Measurements from ENCODE around the gene ABHD12B. TPM values are rescaled to one million over a fixed set of nuclear protein-coding genes. Genes with fewer than 3 reads are reported as not detected.
"Not testable (repeated sequence)": the region's sequence is repeated elsewhere in the genome, so short reads cannot be mapped to it uniquely, and the experiment has no call there.

The ABHD12B gene
- total and polyA plus RNA-seq, 2 of the 13 experiments (the other 11 are each of a cell fraction or from before 2014, with no cell fraction given) = not detected

GRCh38 chr14:50892255-50892654 lies 20.4 kb downstream of the ABHD12B start (continued):
- TF ChIP-seq SSRP1 (CRISPR knock-in tag; IDR thresholded peaks at IDR 0.05) = no peak
- no peak for TF ChIP-seq ZNF891 (CRISPR knock-in tag; IDR thresholded peaks at IDR 0.05)
- peak; percentile 70 for TF ChIP-seq CEBPB (IDR thresholded peaks at IDR 0.05; ENCODE audit: borderline replicate concordance, low read depth, low read length)
- TF ChIP-seq SOX13 (IDR thresholded peaks at IDR 0.05) = no peak
- TF ChIP-seq SOX13 (CRISPR knock-in tag; conservative IDR thresholded peaks at IDR 0.05 in 1 of 2, IDR thresholded peaks at IDR 0.05 in 1 of 2) = peak in 1 of 2 experiments; percentile 74; a peak in 2 of 4 replicates
- peak; percentile 45; the same call in 1 of the 2 replicates for TF ChIP-seq HMG20A (CRISPR knock-in tag; IDR thresholded peaks at IDR 0.05; ENCODE audit: borderline replicate concordance)
- peak; percentile 97 for TF ChIP-seq ZNF281 (CRISPR knock-in tag; IDR thresholded peaks at IDR 0.05; ENCODE audit: borderline replicate concordance)
- 0 out of 2 replicates have a peak, but pooled peaks have one; percentile 45 for TF ChIP-seq TARDBP (CRISPR knock-in tag; IDR thresholded peaks at IDR 0.05)
- TF ChIP-seq ZNF138 (CRISPR knock-in tag; IDR thresholded peaks at IDR 0.05; ENCODE audit: low read depth) = no peak
- peak; percentile 67; the same call in 1 of the 2 replicates for TF ChIP-seq SALL1 (CRISPR knock-in tag; IDR thresholded peaks at IDR 0.05)
- peak; percentile 71 for TF ChIP-seq HNF4G (IDR thresholded peaks at IDR 0.05; ENCODE audit: borderline replicate concordance, low read depth, low read length)
- no peak for TF ChIP-seq HNF4G (CRISPR knock-in tag; IDR thresholded peaks at IDR 0.05; ENCODE audit: borderline replicate concordance, low read depth)
- TF ChIP-seq ZNF33A (CRISPR knock-in tag; IDR thresholded peaks at IDR 0.05; ENCODE audit: borderline replicate concordance) = no peak
- TF ChIP-seq ZNF207 (IDR thresholded peaks at IDR 0.05; ENCODE audit: borderline replicate concordance) = no peak
- TF ChIP-seq NFE2 (CRISPR knock-in tag; IDR thresholded peaks at IDR 0.05) = no peak
- TF ChIP-seq ZNF720 (CRISPR knock-in tag; IDR thresholded peaks at IDR 0.05) = no peak
- peak; percentile 72; the same call in 1 of the 2 replicates for TF ChIP-seq FOXO1 (CRISPR knock-in tag; IDR thresholded peaks at IDR 0.05)

DNA sequence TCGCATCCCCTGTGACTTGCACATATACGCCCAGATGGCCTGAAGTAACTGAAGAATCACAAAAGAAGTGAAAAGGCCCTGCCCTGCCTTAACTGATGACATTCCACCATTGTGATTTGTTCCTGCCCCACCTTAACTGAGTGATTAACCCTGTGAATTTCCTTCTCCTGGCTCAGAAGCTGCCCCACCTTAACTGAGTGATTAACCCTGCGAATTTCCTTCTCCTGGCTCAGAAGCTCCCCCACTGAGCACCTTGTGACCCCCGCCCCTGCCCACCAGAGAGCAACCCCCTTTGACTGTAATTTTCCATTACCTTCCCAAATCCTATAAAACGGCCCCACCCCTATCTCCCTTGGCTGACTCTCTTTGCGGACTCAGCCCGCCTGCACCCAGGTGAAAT lies 24.6 kb downstream of the ABHD12B start:
- intact Hi-C loops (cut with micrococcal nuclease; ENCODE audit: unreplicated experiment); POLR2A ChIA-PET: not testable (repeated sequence)

DNA sequence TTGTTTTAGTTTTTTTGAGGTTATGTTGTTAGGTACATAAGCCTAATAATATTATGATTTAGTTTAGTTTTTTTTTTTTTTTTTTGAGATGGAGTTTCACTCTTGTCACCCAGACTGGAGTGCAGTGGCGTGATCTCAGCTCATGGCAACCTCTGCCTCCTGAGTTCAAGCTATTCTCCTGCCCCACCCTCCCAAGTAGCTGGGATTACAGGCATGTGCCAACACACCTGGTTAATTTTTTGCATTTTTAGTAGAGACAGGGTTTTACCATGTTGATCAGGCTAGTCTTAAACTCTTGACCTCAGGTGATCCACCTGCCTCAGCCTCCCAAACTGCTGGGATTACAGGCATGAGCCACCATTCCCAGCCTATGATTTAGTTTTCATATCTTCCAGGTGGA lies 25.2 kb downstream of the ABHD12B start:
- in situ Hi-C loops (cut with HindIII; ENCODE audit: extremely low pct_ligation_motif_present, low pct_unique_long_range_greater_than_20kb); H3K27me3 ChIP-seq (ENCODE audit: control insufficient read depth in 1 of 2, insufficient read depth in 2 of 2, low read length in 2 of 2); CTCF ChIA-PET (ENCODE audit: low intra/inter-chr PET ratio, low total read pairs); H4K20me1 ChIP-seq (ENCODE audit: insufficient read depth, low read length); H3K4me2 ChIP-seq (ENCODE audit: low read depth, low read length); BruUV-seq (replicated peaks); POLR2A ChIA-PET; FAIRE-seq; ATAC-seq; H3K36me3 ChIP-seq (replicated peaks in 1 of 2; ENCODE audit: control insufficient read depth in 1 of 2, insufficient read depth in 2 of 2, low read length in 2 of 2); H3K4me1 ChIP-seq (ENCODE audit: insufficient read depth, low read length); H2AFZ ChIP-seq (ENCODE audit: low read length); H3K4me3 ChIP-seq (replicated peaks in 1 of 3; ENCODE audit: insufficient read depth in 1 of 3, low read depth in 2 of 3, low read length in 3 of 3); H3K79me2 ChIP-seq (ENCODE audit: insufficient read depth, low read length); H3K9me3 ChIP-seq (ENCODE audit: low read length); DNase-seq (ENCODE audit: low spot score); intact Hi-C loops (cut with micrococcal nuclease; ENCODE audit: unreplicated experiment); H3K9ac ChIP-seq (ENCODE audit: insufficient read depth, low read depth, low read length); H3K27ac ChIP-seq (ENCODE audit: extremely low read length, insufficient read depth, low read length): not testable (repeated sequence)
- WGBS (ENCODE audit: low lambda C conversion rate) = 100% methylated on average over 1 of the region's 1 CpG

More for the DNA sequence above, 24.6 kb downstream of the ABHD12B start:
- H2AFZ ChIP-seq (ENCODE audit: low read length); ATAC-seq; in situ Hi-C loops (cut with HindIII; ENCODE audit: extremely low pct_ligation_motif_present, low pct_unique_long_range_greater_than_20kb); BruUV-seq (replicated peaks); H3K4me2 ChIP-seq (ENCODE audit: low read depth, low read length); CTCF ChIA-PET (ENCODE audit: low intra/inter-chr PET ratio, low total read pairs); H3K4me3 ChIP-seq (replicated peaks in 1 of 3; ENCODE audit: insufficient read depth in 1 of 3, low read depth in 2 of 3, low read length in 3 of 3); H3K9me3 ChIP-seq (ENCODE audit: low read length); H4K20me1 ChIP-seq (ENCODE audit: insufficient read depth, low read length); FAIRE-seq; H3K79me2 ChIP-seq (ENCODE audit: insufficient read depth, low read length); DNase-seq (ENCODE audit: low spot score); H3K36me3 ChIP-seq (replicated peaks in 1 of 2; ENCODE audit: control insufficient read depth in 1 of 2, insufficient read depth in 2 of 2, low read length in 2 of 2); H3K9ac ChIP-seq (ENCODE audit: insufficient read depth, low read depth, low read length); H3K27me3 ChIP-seq (ENCODE audit: control insufficient read depth in 1 of 2, insufficient read depth in 2 of 2, low read length in 2 of 2); H3K27ac ChIP-seq (ENCODE audit: extremely low read length, insufficient read depth, low read length): not testable (repeated sequence)
- H3K4me1 ChIP-seq (ENCODE audit: insufficient read depth, low read length) = peaks cover 13% of the 10 kb centered on the region
- WGBS (ENCODE audit: low lambda C conversion rate) = 98% methylated on average over 4 of the region's 7 CpGs
